Psoas muscle (tissue), 8 donors: ENCODE measurements around the gene WDR48. TPM values are rescaled to one million over a fixed set of nuclear protein-coding genes. Genes with fewer than 3 reads are reported as not detected.

Source experiments
- ATAC-seq, 4 donors: fragments of 200-7000 bp; cut with Tn5 transposase; one replicate each; pipeline ENCODE4 v1.9.1; 2020; ENCODE audit warnings: moderate library complexity in 3 of 4, mild to moderate bottlenecking in 2 of 4
- DNase-seq, 2 donors: peaks; one replicate each; pipeline ENCODE4 v3.0.0-alpha.2; 2020
- H3K27ac ChIP-seq: fragments of 200-600 bp; one replicate; pipeline ENCODE4 v1.8.0; 2022
- H3K27me3 ChIP-seq, 3 donors: fragments of 200-600 bp in 1 of 3; one replicate each; pipeline versions ENCODE4 v1.6.1 to v1.8.0; 2013 to 2022; ENCODE audit warnings: low read length in 2 of 3, mild to moderate bottlenecking in 2 of 3, moderate library complexity in 1 of 3; ENCODE audit not compliant: insufficient read depth in 3 of 3
- H3K36me3 ChIP-seq, 2 donors: fragments of 200-600 bp in 1 of 2; one replicate each; pipeline versions ENCODE4 v1.6.1 to v1.8.0; 2013 to 2022; ENCODE audit warnings: low read depth in 1 of 2, mild to moderate bottlenecking in 1 of 2, moderate library complexity in 1 of 2; ENCODE audit not compliant: insufficient read depth in 1 of 2
- H3K4me1 ChIP-seq: fragments of 200-600 bp; one replicate; pipeline ENCODE4 v1.8.0; 2022
- H3K4me3 ChIP-seq: fragments of 200-600 bp; one replicate; pipeline ENCODE4 v1.8.0; 2022; ENCODE audit warnings: mild to moderate bottlenecking
- H3K9me3 ChIP-seq: fragments of 200-600 bp; one replicate; pipeline ENCODE4 v1.8.0; 2022
- CTCF ChIP-seq: fragments of 200-600 bp; IDR thresholded peaks from one replicate; pipeline ENCODE4 v1.8.0; 2022; ENCODE audit warnings: antibody characterized with exemption
- WGBS, 3 donors: extraction: QIAGEN DNeasy Blood & Tissue Kit; methylation state at CpG; one replicate each; pipeline versions ENCODE4 v1.1.6 to v1.1.7; 2013; 5-methylcytosine and 5-hydroxymethylcytosine counted together
- intact Hi-C, 2 donors: fragments of 100-400 bp; cut with DNase I; formaldehyde crosslinking; loops; one replicate each; pipeline versions ENCODE4 v1.11.0 to v1.14.2; 2022
- polyA plus RNA-seq, 3 donors: library from polyadenylated mRNA; stranded (reverse); fragments of 200-250 nt; gene quantifications; one replicate each; pipeline ENCODE4 v1.2.3, GENCODE V29; 2013
- total RNA-seq, 4 donors: library from RNA; stranded (reverse); fragmentation: NEBNext Ultra II Directional in 2 of 4; extraction: Animal tissue kit (Norgen Biotek cat#: 25700) in 2 of 4; gene quantifications; one replicate each; pipeline versions ENCODE4 v1.2.1 to v1.2.4, GENCODE V29; 2021 to 2023
- donor health status: healthy with polysubstance abuse.
- donor health status: DM: no; HTN: no; CAD: no; lungs with moderate emphysema.
- donor health status: Bipolar disorder and iron deficiency.
- donor health status: healthy.
- donor health status: DM: yes; HTN: yes; CAD: no.
- donor health status: DM: no; HTN: no; CAD: no.
- donor health status: DM: no; HTN: no; CAD: no.
- donor health status: DM: yes; HTN: yes; CAD: no.

WDR48 gene
- total and polyA plus RNA-seq, 7 donors: 8.7 to 27.6 (median 16.0) TPM

DNA sequence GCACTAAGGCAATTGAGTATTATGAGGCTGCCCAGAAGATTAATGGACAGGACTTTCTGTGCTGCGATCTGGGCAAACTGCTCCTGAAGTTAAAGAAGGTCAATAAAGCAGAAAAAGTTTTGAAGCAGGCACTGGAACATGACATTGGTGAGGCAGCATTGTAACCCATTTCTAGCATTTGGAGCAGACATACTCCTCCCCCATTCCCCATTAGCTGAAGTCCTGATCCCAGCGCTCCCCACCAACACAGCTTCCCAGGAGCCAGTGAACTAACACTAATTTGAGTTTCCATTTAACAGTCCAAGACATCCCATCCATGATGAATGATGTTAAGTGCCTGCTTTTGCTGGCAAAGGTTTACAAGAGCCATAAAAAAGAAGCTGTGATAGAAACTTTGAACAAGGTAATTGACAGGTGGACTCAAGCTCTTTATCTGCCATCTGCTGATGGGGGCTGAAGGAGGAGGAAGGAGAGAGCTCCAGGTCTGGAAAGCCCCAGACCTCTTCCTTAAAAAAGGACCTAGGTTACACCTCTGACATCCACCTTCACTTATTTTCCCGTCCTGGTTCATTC is 79.0 kb downstream of the WDR48 start:
- WGBS, 3 donors: 74 to 81% (median 80%) methylated on average over 3 of the region's 3 CpGs
- no peak for TF ChIP-seq CTCF
- H3K4me1 ChIP-seq: peaks cover 5% of the 10 kb centered on the region
- no peak for DNase-seq
- H3K4me3 ChIP-seq: no peak overlapping the region
- intact Hi-C loops: no loop called here
- H3K27ac ChIP-seq: no peak overlapping the region
- no peak for ATAC-seq
- no peaks in the 10 kb centered on the region for H3K36me3 ChIP-seq
- H3K27me3 ChIP-seq: no peaks in the 10 kb centered on the region
- no peaks in the 10 kb centered on the region for H3K9me3 ChIP-seq

DNA sequence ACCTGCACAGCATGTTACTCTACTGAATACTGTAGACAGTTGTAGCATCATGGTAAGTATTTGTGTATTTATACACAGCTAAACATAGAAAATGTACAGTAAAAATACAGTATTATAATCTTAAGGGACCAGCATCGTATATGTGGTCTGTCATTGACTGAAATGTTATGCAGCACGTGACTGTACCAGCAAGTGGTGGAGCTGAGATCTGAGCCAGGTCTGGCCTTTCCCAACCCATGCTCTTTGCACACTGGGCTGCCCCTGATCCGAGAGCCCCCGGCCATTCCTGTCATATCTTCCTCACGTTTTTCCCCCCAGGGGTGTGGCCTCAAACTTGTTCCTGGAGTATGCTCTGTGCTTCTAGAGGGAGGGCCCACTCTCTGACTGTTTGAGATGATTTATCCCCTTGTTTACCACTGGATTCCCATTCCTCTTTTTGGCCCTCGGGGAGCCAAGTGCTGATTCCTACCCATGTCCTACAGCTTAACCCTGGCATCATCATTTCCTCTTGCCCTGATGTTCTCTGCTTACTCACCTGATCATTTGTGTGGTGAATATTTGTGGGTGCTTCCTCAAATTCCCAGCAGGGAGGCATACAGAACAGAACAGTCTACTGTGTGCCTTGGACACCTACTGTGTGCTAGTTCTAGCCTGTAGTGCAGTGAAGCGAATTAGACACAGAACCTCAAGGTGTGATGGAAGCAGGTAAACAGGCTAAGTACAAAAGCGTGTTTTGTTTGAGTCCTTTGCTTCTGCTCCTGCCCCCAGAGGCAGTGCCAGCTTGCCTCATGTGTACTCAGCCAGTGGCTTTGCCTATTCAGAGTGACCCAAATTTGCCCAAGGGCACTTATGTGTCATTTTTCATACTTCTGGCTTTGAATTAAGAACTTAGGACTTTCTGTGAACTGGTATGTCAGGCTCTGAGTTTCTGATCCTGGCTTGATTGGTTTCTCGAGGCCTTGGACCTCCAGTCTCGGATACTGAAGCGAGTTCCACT is 80.6 kb downstream of the WDR48 start:
- WGBS, 3 donors: 79 to 82% (median 81%) methylated on average over 11 of the region's 11 CpGs
- ATAC-seq: no peak
- no peak overlapping the region for H3K4me3 ChIP-seq
- H3K4me1 ChIP-seq: no peaks in the 10 kb centered on the region
- H3K9me3 ChIP-seq: no peaks in the 10 kb centered on the region
- TF ChIP-seq CTCF: no peak
- intact Hi-C loops: no loop called here
- no peaks in the 10 kb centered on the region for H3K27me3 ChIP-seq
- H3K27ac ChIP-seq: no peak overlapping the region
- H3K36me3 ChIP-seq: no peaks in the 10 kb centered on the region
- DNase-seq: no peak

DNA sequence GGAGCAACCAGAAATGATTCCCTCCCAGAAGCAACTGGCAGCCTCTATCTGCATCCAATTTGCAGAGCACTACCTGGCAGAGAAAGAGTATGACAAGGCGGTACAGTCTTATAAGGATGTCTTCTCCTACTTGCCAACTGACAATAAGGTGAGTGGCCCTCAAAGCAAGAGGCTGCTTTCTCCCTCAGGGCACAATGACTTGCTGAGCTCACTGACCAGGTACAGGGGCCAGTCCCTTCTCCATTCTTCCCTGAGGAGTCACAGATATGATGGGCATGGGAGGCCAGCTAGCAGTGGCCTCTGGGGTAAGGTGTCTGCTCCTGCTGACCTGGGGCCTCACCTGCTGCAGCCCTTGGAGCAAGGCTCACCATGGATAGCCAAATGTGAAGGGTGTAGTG is 81.3 kb downstream of the WDR48 start:
- H3K4me3 ChIP-seq: no peak overlapping the region
- WGBS, 3 donors: 98 to 100% (median 100%) methylated on average over 1 of the region's 1 CpG
- no peaks in the 10 kb centered on the region for H3K4me1 ChIP-seq
- no peak for ATAC-seq
- no peaks in the 10 kb centered on the region for H3K36me3 ChIP-seq
- no peak for TF ChIP-seq CTCF
- intact Hi-C loops: no loop called here
- H3K9me3 ChIP-seq: no peaks in the 10 kb centered on the region
- no peak overlapping the region for H3K27ac ChIP-seq
- H3K27me3 ChIP-seq: no peaks in the 10 kb centered on the region
- no peak for DNase-seq

DNA sequence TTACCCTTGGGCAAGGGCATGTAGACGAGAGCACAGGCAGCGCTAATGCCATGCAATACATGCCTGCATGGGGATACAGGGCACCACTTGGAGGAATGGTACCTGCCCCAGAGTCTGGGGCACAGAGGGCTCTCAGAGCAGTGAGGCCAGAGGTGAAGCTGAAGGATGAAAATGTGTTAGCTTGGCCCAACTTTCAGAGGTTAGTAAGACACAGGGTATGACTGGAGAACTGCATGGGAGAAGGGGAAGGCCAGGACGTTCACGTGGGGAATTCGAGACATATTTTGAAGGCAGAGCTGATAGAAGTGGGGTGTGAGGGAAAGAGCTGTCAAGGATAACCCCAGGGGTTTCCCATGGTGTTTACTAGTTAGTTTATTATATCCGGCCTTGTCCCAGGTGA is 82.0 kb downstream of the WDR48 start:
- no peaks in the 10 kb centered on the region for H3K4me1 ChIP-seq
- H3K4me3 ChIP-seq: no peak overlapping the region
- no peaks in the 10 kb centered on the region for H3K36me3 ChIP-seq
- WGBS, 3 donors: 72 to 77% (median 77%) methylated on average over 6 of the region's 6 CpGs
- intact Hi-C loops: no loop called here
- no peak for DNase-seq
- no peak for TF ChIP-seq CTCF
- no peaks in the 10 kb centered on the region for H3K27me3 ChIP-seq
- no peak overlapping the region for H3K27ac ChIP-seq
- no peak for ATAC-seq
- H3K9me3 ChIP-seq: no peaks in the 10 kb centered on the region
